ENCODE data around the gene CRMP1.
"Not testable (repeated sequence)": the region's sequence is repeated elsewhere in the genome, so short reads cannot be mapped to it uniquely, and the experiment has no call there.

GRCh38 chr4:5856362-5856761, 36.5 kb downstream of the CRMP1 start:
- TF ChIP-seq POLR2A, CTCF (IDR thresholded peaks at IDR 0.05): not testable (repeated sequence)

Measured in thyroid gland (tissue), 4 donors.